AG10803 (cell line): Measurements from ENCODE around the gene NUDT7.

Experiments
- DNase-seq: peaks from one replicate; pipeline ENCODE4 v3.0.0; 2010; ENCODE audit warnings: low read depth
- H3K4me3 ChIP-seq: 2 replicates; pipeline ENCODE4 v1.5.1; 2011; ENCODE audit warnings: mild to moderate bottlenecking, low read length, control low read depth
- TF ChIP-seq, protein P1 (sequence below): conservative IDR thresholded peaks from 2 replicates; pipeline ENCODE4 v1.5.1; 2011; ENCODE audit warnings: mild to moderate bottlenecking, low read length, control low read depth, inconsistent platforms

The NUDT7 gene

DNA sequence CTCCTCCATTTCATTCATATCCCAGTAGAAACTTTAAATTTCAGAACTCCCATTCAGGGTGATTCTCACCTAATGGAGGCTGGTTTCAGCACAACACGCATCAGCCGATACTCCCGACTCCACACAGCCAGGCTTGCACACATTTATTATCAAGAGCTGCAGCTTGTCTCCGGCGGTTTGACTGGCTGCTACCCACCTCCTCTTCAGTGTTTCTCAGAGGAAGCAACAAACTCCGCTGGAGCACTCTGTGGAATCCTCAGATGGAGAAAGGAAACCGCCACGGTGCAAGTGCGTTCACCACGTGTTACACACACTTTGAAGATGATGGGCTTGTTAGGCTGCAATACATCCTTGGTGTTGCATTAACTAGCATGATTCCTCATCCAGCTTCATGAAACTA lies 39.7 kb upstream of the NUDT7 start:
- no peak for DNase-seq
- TF ChIP-seq, protein P1, sequence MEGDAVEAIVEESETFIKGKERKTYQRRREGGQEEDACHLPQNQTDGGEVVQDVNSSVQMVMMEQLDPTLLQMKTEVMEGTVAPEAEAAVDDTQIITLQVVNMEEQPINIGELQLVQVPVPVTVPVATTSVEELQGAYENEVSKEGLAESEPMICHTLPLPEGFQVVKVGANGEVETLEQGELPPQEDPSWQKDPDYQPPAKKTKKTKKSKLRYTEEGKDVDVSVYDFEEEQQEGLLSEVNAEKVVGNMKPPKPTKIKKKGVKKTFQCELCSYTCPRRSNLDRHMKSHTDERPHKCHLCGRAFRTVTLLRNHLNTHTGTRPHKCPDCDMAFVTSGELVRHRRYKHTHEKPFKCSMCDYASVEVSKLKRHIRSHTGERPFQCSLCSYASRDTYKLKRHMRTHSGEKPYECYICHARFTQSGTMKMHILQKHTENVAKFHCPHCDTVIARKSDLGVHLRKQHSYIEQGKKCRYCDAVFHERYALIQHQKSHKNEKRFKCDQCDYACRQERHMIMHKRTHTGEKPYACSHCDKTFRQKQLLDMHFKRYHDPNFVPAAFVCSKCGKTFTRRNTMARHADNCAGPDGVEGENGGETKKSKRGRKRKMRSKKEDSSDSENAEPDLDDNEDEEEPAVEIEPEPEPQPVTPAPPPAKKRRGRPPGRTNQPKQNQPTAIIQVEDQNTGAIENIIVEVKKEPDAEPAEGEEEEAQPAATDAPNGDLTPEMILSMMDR = no peak
- H3K4me3 ChIP-seq = no peak overlapping the region

DNA sequence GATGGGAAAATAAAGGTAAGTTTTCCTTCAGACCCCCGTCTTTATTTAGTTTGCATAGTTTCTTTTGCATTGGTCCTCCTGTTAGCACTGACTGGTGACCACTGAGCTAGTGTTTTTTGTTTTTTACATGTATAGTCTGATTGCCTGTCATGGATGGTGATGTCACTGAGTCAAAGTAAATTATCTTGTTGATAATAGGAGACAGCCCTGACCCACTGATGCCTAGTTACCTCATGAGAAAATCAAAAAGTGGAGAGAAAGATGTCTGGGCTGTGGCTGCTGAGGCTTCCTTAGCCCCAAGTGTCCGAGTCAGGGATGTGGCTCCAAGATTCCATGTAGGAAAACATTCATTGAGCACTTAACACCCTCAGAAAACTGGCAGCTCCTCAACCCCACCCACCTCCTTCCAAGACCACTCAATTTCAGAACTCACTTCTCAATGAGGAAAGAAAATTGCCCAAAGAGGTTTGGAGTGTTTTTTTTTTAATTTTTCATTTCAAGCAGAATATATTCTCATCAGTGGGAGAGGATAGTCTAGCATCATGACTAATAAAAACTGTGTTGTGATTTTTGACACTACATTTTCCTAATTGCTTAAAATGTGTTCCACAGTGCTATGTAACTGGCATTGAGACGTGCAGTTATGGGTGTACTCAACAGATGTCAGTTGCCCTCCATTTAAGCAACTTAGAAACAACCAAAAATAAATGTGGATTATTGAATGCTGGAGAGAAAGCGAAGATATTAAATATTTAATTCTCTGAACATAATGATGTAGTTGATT lies 38.7 kb upstream of the NUDT7 start:
- TF ChIP-seq, protein P1 = no peak
- no peak for DNase-seq
- H3K4me3 ChIP-seq = no peak overlapping the region

DNA sequence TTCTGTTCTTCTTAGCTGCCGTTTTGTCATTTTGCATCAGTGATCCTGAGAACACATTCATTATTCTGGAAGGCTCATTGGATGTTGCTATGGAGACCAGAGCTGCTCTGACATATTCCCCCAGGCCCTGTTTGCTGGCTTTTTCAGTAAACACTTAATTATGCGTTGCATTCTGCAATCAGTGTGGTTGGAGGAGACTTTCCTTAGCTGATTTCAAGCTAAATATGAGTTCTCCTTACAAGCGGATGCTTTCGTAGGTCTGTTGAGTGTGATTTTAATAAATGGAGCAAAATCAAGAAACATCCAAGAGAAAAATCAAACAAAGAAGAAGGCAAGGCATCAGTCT lies 38.2 kb upstream of the NUDT7 start:
- DNase-seq = peak; percentile 13
- TF ChIP-seq, protein P1 = no peak
- H3K4me3 ChIP-seq = no peak overlapping the region

DNA sequence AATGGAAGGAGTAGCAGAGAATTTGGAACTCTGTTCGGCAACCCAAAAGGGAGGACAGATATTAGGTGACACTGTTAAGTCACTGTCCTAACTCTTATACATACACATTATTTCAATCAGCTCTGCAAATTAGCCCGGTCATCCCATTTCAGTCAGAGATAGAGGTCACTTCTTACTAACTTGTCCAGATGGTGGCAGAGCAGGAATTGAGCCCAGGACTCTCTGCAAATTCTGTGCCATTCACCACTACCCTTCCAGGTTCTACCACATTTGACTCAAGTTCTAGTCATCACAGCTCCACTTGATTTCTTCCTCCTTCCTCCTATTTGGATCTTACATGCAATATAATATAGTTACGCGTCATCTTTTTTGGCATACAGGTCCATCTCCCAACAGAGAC lies 35.9 kb upstream of the NUDT7 start:
- DNase-seq = no peak
- TF ChIP-seq, protein P1 = no peak
- no peak overlapping the region for H3K4me3 ChIP-seq

DNA sequence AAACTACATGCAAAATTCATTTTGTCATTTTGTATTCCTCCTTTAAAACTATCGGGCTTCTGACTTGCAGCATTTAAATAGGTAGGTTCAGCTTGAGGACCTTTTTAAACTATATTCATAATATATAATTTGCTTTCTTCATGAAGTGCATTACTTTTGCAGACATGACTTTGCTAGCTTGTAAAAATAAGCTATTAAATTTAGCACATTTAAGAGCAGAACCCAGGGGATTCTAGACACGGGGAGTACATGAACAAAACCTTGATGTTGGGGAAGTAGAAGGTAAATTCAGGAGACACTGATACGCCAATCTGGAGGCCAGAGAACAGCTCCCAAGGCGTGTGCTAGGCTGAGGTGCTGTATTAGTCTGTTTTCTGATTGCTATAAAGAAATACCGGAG lies 32.3 kb upstream of the NUDT7 start:
- TF ChIP-seq, protein P1 = no peak
- H3K4me3 ChIP-seq = no peak overlapping the region
- no peak for DNase-seq

DNA sequence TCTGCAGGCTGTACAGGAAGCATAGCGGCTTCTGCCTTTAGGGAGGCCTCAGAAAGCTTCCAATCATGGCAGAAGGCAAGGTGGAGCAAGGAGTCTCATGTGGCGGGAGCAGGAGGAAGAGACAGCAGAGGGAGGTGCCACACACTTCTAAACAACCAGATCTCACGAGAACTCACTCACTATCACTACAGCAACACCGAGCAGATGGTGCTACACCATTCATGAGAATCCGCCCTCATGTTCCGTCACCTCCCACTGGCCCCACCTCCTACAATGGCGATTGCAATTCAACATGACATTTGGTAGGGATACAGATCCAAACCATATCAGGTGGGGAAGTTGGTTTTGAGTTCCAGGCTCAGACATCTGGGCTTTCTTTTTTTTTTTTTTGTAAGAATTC lies 31.9 kb upstream of the NUDT7 start:
- H3K4me3 ChIP-seq = no peak overlapping the region
- TF ChIP-seq, protein P1 = no peak
- no peak for DNase-seq

DNA sequence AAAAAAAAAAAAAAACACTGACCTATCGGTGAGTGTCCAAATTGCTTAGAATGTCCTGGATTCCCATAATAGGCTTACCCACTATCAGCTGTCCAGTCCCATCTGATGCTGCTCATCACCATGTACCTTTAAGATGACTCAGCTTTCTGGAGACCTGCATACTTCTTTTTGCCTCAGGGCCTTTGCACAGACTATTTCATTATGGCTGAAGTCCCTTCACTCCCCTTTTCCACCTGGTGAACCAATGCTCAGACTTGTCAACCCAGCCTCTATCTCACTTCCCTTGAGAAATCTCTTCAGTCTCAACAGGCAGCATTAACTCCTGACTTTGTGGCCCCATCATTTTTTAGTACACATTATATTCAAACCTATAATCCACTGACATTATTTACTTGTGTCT lies 29.7 kb upstream of the NUDT7 start:
- no peak overlapping the region for H3K4me3 ChIP-seq
- DNase-seq = no peak
- TF ChIP-seq, protein P1 = no peak
